ENCODE measurements around the gene SIGLEC9.

SIGLEC9 gene

GRCh38 chr19:51148580-51148979 is 23.9 kb downstream of the SIGLEC9 start:
- TF ChIP-seq ZFX (IDR thresholded peaks at IDR 0.05) (no peak), CTCF (conservative IDR thresholded peaks at IDR 0.05) (no peak)
- no peak overlapping the region for H3K27ac ChIP-seq

GRCh38 chr19:51150627-51151026 is 25.9 kb downstream of the SIGLEC9 start:
- TF ChIP-seq ZFX (IDR thresholded peaks at IDR 0.05) = no peak
- TF ChIP-seq CTCF (conservative IDR thresholded peaks at IDR 0.05) = no peak
- H3K27ac ChIP-seq = no peak overlapping the region

- H3K27ac ChIP-seq = no peak overlapping the region
- TF ChIP-seq ZFX (IDR thresholded peaks at IDR 0.05) (no peak), CTCF (conservative IDR thresholded peaks at IDR 0.05) (no peak)
These were observed 32.0 kb downstream of the SIGLEC9 start for GRCh38 chr19:51156710-51157109.

- H3K27ac ChIP-seq = no peak overlapping the region
- TF ChIP-seq CTCF (conservative IDR thresholded peaks at IDR 0.05) = no peak
- no peak for TF ChIP-seq ZFX (IDR thresholded peaks at IDR 0.05)
These were observed 32.6 kb downstream of the SIGLEC9 start for GRCh38 chr19:51157265-51157664.

GRCh38 chr19:51158474-51159129 is 33.9 kb downstream of the SIGLEC9 start:
- H3K27ac ChIP-seq = no peak overlapping the region
- TF ChIP-seq CTCF (conservative IDR thresholded peaks at IDR 0.05) (peak; percentile 99), ZFX (IDR thresholded peaks at IDR 0.05) (no peak)

- no peak overlapping the region for H3K27ac ChIP-seq
- no peak for TF ChIP-seq CTCF (conservative IDR thresholded peaks at IDR 0.05)
- TF ChIP-seq ZFX (IDR thresholded peaks at IDR 0.05) = no peak
These were observed 35.0 kb downstream of the SIGLEC9 start for GRCh38 chr19:51159656-51160055.

GRCh38 chr19:51161266-51161665 is 36.6 kb downstream of the SIGLEC9 start:
- H3K27ac ChIP-seq = no peak overlapping the region
- TF ChIP-seq ZFX (IDR thresholded peaks at IDR 0.05) (no peak), CTCF (conservative IDR thresholded peaks at IDR 0.05) (no peak)

Data from C4-2B (cell line).